Measurements from ENCODE around the gene SCRN2.

DNA sequence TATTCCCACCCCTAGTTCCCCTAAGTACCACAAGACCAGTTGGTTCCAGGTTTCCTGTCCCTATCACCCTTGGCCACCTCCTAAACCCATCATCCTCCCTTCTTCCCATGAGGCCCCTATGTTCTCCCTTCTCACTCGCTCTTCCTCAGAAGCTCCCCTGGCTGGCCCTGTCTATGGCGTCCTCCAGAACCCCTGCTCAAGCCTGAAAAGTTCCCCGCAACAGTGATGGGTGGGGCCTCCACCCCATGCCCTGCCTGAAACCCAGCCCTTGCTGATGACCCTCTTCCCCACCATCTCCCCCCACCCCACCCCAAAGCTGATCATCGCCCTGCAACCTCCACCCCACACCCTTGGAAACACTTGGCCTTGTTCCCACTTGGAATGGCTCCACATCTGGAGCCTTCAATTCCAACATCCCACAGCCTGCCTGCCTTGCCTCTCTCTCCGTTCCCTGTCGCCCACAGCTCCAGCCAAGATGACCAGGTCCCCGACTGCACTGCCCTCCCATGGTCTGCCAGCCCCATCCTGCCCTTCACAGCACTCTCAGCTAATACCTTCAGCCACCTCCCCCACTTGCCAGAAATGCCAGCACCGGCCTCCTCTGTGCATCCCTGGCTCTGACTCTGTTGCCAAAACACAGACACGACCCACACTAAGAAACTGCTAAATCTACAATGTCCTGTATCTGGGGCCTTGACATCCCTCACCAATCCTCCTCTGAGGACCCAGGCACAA, 30.0 kb downstream of the SCRN2 start:
- TF ChIP-seq POLR2AphosphoS5 (IDR thresholded peaks at IDR 0.05; ENCODE audit: low read depth, low read length) (no peak), TAF1 (IDR thresholded peaks at IDR 0.05; ENCODE audit: borderline replicate concordance, low read depth, low read length) (no peak), POLR2A (IDR thresholded peaks at IDR 0.05; ENCODE audit: low read depth, low read length) (no peak)
